Glutamatergic neuron (in vitro differentiated cells): ENCODE measurements around the gene PKP4. TPM values are rescaled to one million over a fixed set of nuclear protein-coding genes. Genes with fewer than 3 reads are reported as not detected.

ENCODE experiments used
- DNase-seq: peaks from one replicate; pipeline ENCODE4 v3.0.0; 2022
- H3K27ac Mint-ChIP-seq: one replicate; pipeline ENCODE4 v1.8.0; 2020; ENCODE audit warnings: mild to moderate bottlenecking, mixed read lengths, inconsistent platforms; ENCODE audit not compliant: unreplicated experiment
- H3K27me3 Mint-ChIP-seq: one replicate; pipeline ENCODE4 v1.8.0; 2020; ENCODE audit warnings: mild to moderate bottlenecking, moderate library complexity, mixed read lengths, inconsistent platforms; ENCODE audit not compliant: unreplicated experiment
- H3K36me3 Mint-ChIP-seq: one replicate; pipeline ENCODE4 v1.8.0; 2020; ENCODE audit warnings: mild to moderate bottlenecking, mixed read lengths, inconsistent platforms; ENCODE audit not compliant: unreplicated experiment
- H3K4me1 Mint-ChIP-seq: one replicate; pipeline ENCODE4 v1.8.0; 2020; ENCODE audit warnings: mild to moderate bottlenecking, low read depth, mixed read lengths, inconsistent platforms; ENCODE audit not compliant: unreplicated experiment
- H3K4me3 Mint-ChIP-seq: one replicate; pipeline ENCODE4 v1.8.0; 2020; ENCODE audit warnings: mild to moderate bottlenecking, mixed read lengths, inconsistent platforms; ENCODE audit not compliant: unreplicated experiment
- H3K9me3 Mint-ChIP-seq: one replicate; pipeline ENCODE4 v1.8.0; 2020; ENCODE audit warnings: mild to moderate bottlenecking, moderate library complexity, mixed read lengths, inconsistent platforms; ENCODE audit not compliant: unreplicated experiment
- CTCF ChIP-seq: fragments of 200-600 bp; sonication (generic); IDR thresholded peaks from one replicate; pipeline ENCODE4 v1.5.0; 2021; ENCODE audit not compliant: partially characterized antibody, unreplicated experiment
- total RNA-seq: library from RNA; stranded (reverse); fragmentation: NEBNext Ultra II Directional; extraction: Animal tissue kit (Norgen Biotek cat#: 25700); gene quantifications from one replicate; pipeline ENCODE4 v1.2.1, GENCODE V29; 2021; ENCODE audit not compliant: unreplicated experiment

PKP4 gene
- total RNA-seq, 1 donor from 2014 or later: 25.0 TPM

GRCh38 chr2:158618891-158619490, 162.2 kb downstream of the PKP4 start:
- H3K36me3 Mint-ChIP-seq: no peaks in the 10 kb centered on the region
- H3K27ac Mint-ChIP-seq: no peak overlapping the region
- no peak overlapping the region for H3K4me3 Mint-ChIP-seq
- H3K4me1 Mint-ChIP-seq: peaks cover 4% of the 10 kb centered on the region
- peaks cover 3% of the 10 kb centered on the region for H3K27me3 Mint-ChIP-seq
- no peaks in the 10 kb centered on the region for H3K9me3 Mint-ChIP-seq
- no peak for DNase-seq
- no peak for TF ChIP-seq CTCF

GRCh38 chr2:158619496-158619895, 162.7 kb downstream of the PKP4 start:
- Mint-ChIP-seq H3K4me3 (no peak overlapping the region), H3K27ac (no peak overlapping the region), H3K36me3 (no peaks in the 10 kb centered on the region), H3K27me3 (peaks cover 3% of the 10 kb centered on the region), H3K9me3 (no peaks in the 10 kb centered on the region), H3K4me1 (peaks cover 4% of the 10 kb centered on the region)
- no peak for TF ChIP-seq CTCF
- DNase-seq: no peak

GRCh38 chr2:158620656-158621055, 163.9 kb downstream of the PKP4 start:
- Mint-ChIP-seq H3K4me3 (no peak overlapping the region), H3K4me1 (peaks cover 4% of the 10 kb centered on the region), H3K27ac (no peak overlapping the region), H3K9me3 (no peaks in the 10 kb centered on the region), H3K27me3 (peaks cover 3% of the 10 kb centered on the region), H3K36me3 (no peaks in the 10 kb centered on the region)
- no peak for TF ChIP-seq CTCF
- no peak for DNase-seq

- no peaks in the 10 kb centered on the region for H3K9me3 Mint-ChIP-seq
- H3K36me3 Mint-ChIP-seq: no peaks in the 10 kb centered on the region
- TF ChIP-seq CTCF: no peak
- peaks cover 4% of the 10 kb centered on the region for H3K4me1 Mint-ChIP-seq
- H3K27ac Mint-ChIP-seq: no peak overlapping the region
- H3K27me3 Mint-ChIP-seq: peaks cover 3% of the 10 kb centered on the region
- no peak for DNase-seq
- H3K4me3 Mint-ChIP-seq: no peak overlapping the region
Observed at GRCh38 chr2:158624071-158624667, 167.4 kb downstream of the PKP4 start.

GRCh38 chr2:158624961-158625360, 168.2 kb downstream of the PKP4 start:
- no peak overlapping the region for H3K27ac Mint-ChIP-seq
- no peak overlapping the region for H3K4me3 Mint-ChIP-seq
- DNase-seq: no peak

More at GRCh38 chr2:158624961-158625360, 168.2 kb downstream of the PKP4 start:
- TF ChIP-seq CTCF: no peak
- Mint-ChIP-seq H3K27me3 (peaks cover 3% of the 10 kb centered on the region), H3K9me3 (no peaks in the 10 kb centered on the region), H3K36me3 (no peaks in the 10 kb centered on the region), H3K4me1 (peaks cover 4% of the 10 kb centered on the region)
